Activated T-cell treated with anti-CD3 and anti-CD28 coated beads, Interleukin-2, amount 50 U/mL, for 24 hours (primary cell): Measurements from ENCODE around the gene KCNK5.
A peak's percentile ranks its signal among the peaks of the same experiment; 100 is the strongest.

ENCODE experiments used
- DNase-seq: peaks from one replicate; pipeline ENCODE4 v3.0.0-alpha.2; 2020
- H3K27ac Mint-ChIP-seq: 2 replicates; pipeline ENCODE4 v1.8.0; 2020; ENCODE audit warnings: mild to moderate bottlenecking, mixed read lengths
- H3K27me3 Mint-ChIP-seq: 2 replicates; pipeline ENCODE4 v1.8.0; 2020; ENCODE audit warnings: mixed read lengths
- H3K36me3 Mint-ChIP-seq: 2 replicates; pipeline ENCODE4 v1.8.0; 2020; ENCODE audit warnings: low read depth, mixed read lengths
- H3K4me1 Mint-ChIP-seq: 2 replicates; pipeline ENCODE4 v1.8.0; 2020; ENCODE audit warnings: low read depth, mixed read lengths
- H3K4me3 Mint-ChIP-seq: 2 replicates; pipeline ENCODE4 v1.8.0; 2020; ENCODE audit warnings: mild to moderate bottlenecking, moderate library complexity, mixed read lengths
- H3K9me3 Mint-ChIP-seq: 2 replicates; pipeline ENCODE4 v1.8.0; 2020; ENCODE audit warnings: mixed read lengths

The KCNK5 gene

GRCh38 chr6:39170389-39170788 lies 58.9 kb downstream of the KCNK5 start:
- no peak for DNase-seq
- peaks cover 5% of the 10 kb centered on the region for H3K4me1 Mint-ChIP-seq
- peaks cover 5% of the 10 kb centered on the region for H3K9me3 Mint-ChIP-seq
- H3K4me3 Mint-ChIP-seq: no peak overlapping the region
- peaks cover 4% of the 10 kb centered on the region for H3K27me3 Mint-ChIP-seq
- H3K27ac Mint-ChIP-seq: no peak overlapping the region
- H3K36me3 Mint-ChIP-seq: peaks cover 2% of the 10 kb centered on the region

GRCh38 chr6:39169448-39170344 lies 59.6 kb downstream of the KCNK5 start:
- Mint-ChIP-seq H3K4me3 (no peak overlapping the region), H3K36me3 (peaks cover 2% of the 10 kb centered on the region), H3K4me1 (peaks cover 5% of the 10 kb centered on the region), H3K27me3 (peaks cover 4% of the 10 kb centered on the region), H3K27ac (no peak overlapping the region), H3K9me3 (peaks cover 5% of the 10 kb centered on the region)
- no peak for DNase-seq

GRCh38 chr6:39167866-39168625 lies 61.2 kb downstream of the KCNK5 start:
- DNase-seq: no peak
- Mint-ChIP-seq H3K27ac (no peak overlapping the region), H3K4me1 (peaks cover 5% of the 10 kb centered on the region), H3K36me3 (peaks cover 2% of the 10 kb centered on the region), H3K9me3 (peaks cover 5% of the 10 kb centered on the region), H3K27me3 (peaks cover 4% of the 10 kb centered on the region), H3K4me3 (no peak overlapping the region)

GRCh38 chr6:39167321-39167720 lies 62.0 kb downstream of the KCNK5 start:
- no peak for DNase-seq

GRCh38 chr6:39166912-39167290 lies 62.4 kb downstream of the KCNK5 start:
- H3K36me3 Mint-ChIP-seq: peaks cover 2% of the 10 kb centered on the region
- DNase-seq: no peak
- no peak overlapping the region for H3K4me3 Mint-ChIP-seq
- H3K9me3 Mint-ChIP-seq: peaks cover 5% of the 10 kb centered on the region
- peaks cover 4% of the 10 kb centered on the region for H3K27me3 Mint-ChIP-seq
- peaks cover 5% of the 10 kb centered on the region for H3K4me1 Mint-ChIP-seq
- peak overlapping the region; percentile 26 for H3K27ac Mint-ChIP-seq

More at GRCh38 chr6:39167321-39167720, 62.0 kb downstream of the KCNK5 start:
- Mint-ChIP-seq H3K27ac (no peak overlapping the region), H3K36me3 (peaks cover 2% of the 10 kb centered on the region), H3K4me1 (peaks cover 5% of the 10 kb centered on the region), H3K27me3 (peaks cover 4% of the 10 kb centered on the region), H3K9me3 (peaks cover 5% of the 10 kb centered on the region), H3K4me3 (no peak overlapping the region)

- Mint-ChIP-seq H3K27me3 (peaks cover 4% of the 10 kb centered on the region), H3K4me1 (peaks cover 5% of the 10 kb centered on the region), H3K27ac (peak overlapping the region; percentile 26), H3K9me3 (peaks cover 2% of the 10 kb centered on the region), H3K36me3 (no peaks in the 10 kb centered on the region), H3K4me3 (no peak overlapping the region)
- DNase-seq: peak; percentile 92
Measured at GRCh38 chr6:39166189-39166911, 62.9 kb downstream of the KCNK5 start.

GRCh38 chr6:39157511-39157910 lies 71.8 kb downstream of the KCNK5 start:
- H3K27me3 Mint-ChIP-seq: peaks cover 3% of the 10 kb centered on the region

GRCh38 chr6:39156801-39157200 lies 72.5 kb downstream of the KCNK5 start:
- Mint-ChIP-seq H3K36me3 (peaks cover 7% of the 10 kb centered on the region), H3K9me3 (peaks cover 5% of the 10 kb centered on the region), H3K4me3 (no peak overlapping the region), H3K4me1 (peaks cover 36% of the 10 kb centered on the region), H3K27me3 (peaks cover 8% of the 10 kb centered on the region), H3K27ac (no peak overlapping the region)
- no peak for DNase-seq

More at GRCh38 chr6:39157511-39157910, 71.8 kb downstream of the KCNK5 start:
- DNase-seq: no peak
- H3K4me1 Mint-ChIP-seq: peaks cover 29% of the 10 kb centered on the region
- peaks cover 5% of the 10 kb centered on the region for H3K9me3 Mint-ChIP-seq
- peaks cover 7% of the 10 kb centered on the region for H3K36me3 Mint-ChIP-seq
- H3K27ac Mint-ChIP-seq: no peak overlapping the region
- no peak overlapping the region for H3K4me3 Mint-ChIP-seq

GRCh38 chr6:39154705-39155104 lies 74.6 kb downstream of the KCNK5 start:
- Mint-ChIP-seq H3K4me1 (peaks cover 45% of the 10 kb centered on the region), H3K4me3 (no peak overlapping the region), H3K36me3 (peaks cover 4% of the 10 kb centered on the region), H3K27ac (peak overlapping the region; percentile 92), H3K27me3 (peaks cover 13% of the 10 kb centered on the region), H3K9me3 (peaks cover under 1% of the 10 kb centered on the region)
- no peak for DNase-seq

GRCh38 chr6:39153766-39154397 lies 75.4 kb downstream of the KCNK5 start:
- H3K27ac Mint-ChIP-seq: peak overlapping the region; percentile 92
- no peaks in the 10 kb centered on the region for H3K9me3 Mint-ChIP-seq
- no peak overlapping the region for H3K4me3 Mint-ChIP-seq
- peak; percentile 53 for DNase-seq
- peaks cover 1% of the 10 kb centered on the region for H3K36me3 Mint-ChIP-seq
- H3K27me3 Mint-ChIP-seq: peaks cover 21% of the 10 kb centered on the region
- peaks cover 45% of the 10 kb centered on the region for H3K4me1 Mint-ChIP-seq

- DNase-seq: no peak
- Mint-ChIP-seq H3K9me3 (no peaks in the 10 kb centered on the region), H3K4me3 (no peak overlapping the region), H3K36me3 (no peaks in the 10 kb centered on the region), H3K4me1 (peaks cover 44% of the 10 kb centered on the region), H3K27me3 (peaks cover 31% of the 10 kb centered on the region), H3K27ac (peak overlapping the region; percentile 6)
Measured at GRCh38 chr6:39152262-39152661, 77.0 kb downstream of the KCNK5 start.

GRCh38 chr6:39151211-39151610 lies 78.1 kb downstream of the KCNK5 start:
- peaks cover 39% of the 10 kb centered on the region for H3K4me1 Mint-ChIP-seq
- H3K27ac Mint-ChIP-seq: no peak overlapping the region
- H3K9me3 Mint-ChIP-seq: no peaks in the 10 kb centered on the region
- H3K4me3 Mint-ChIP-seq: no peak overlapping the region
- peaks cover 39% of the 10 kb centered on the region for H3K27me3 Mint-ChIP-seq
- H3K36me3 Mint-ChIP-seq: no peaks in the 10 kb centered on the region
- DNase-seq: no peak

GRCh38 chr6:39144481-39145173 lies 84.6 kb downstream of the KCNK5 start:
- no peak for DNase-seq
- Mint-ChIP-seq H3K9me3 (peaks cover 12% of the 10 kb centered on the region), H3K36me3 (peaks cover 7% of the 10 kb centered on the region), H3K4me1 (peaks cover 14% of the 10 kb centered on the region), H3K27me3 (peaks cover 47% of the 10 kb centered on the region), H3K4me3 (no peak overlapping the region), H3K27ac (no peak overlapping the region)
